HG03558 (cell line): ENCODE data around the gene CDHR4.

Experiments used
- ATAC-seq: cut with Tn5 transposase; IDR thresholded peaks from one replicate; pipeline ENCODE4 v1.9.1; 2021; ENCODE audit warnings: moderate number of reproducible peaks; ENCODE audit not compliant: unreplicated experiment; ENCODE audit errors: extremely low read depth

Gene CDHR4

DNA sequence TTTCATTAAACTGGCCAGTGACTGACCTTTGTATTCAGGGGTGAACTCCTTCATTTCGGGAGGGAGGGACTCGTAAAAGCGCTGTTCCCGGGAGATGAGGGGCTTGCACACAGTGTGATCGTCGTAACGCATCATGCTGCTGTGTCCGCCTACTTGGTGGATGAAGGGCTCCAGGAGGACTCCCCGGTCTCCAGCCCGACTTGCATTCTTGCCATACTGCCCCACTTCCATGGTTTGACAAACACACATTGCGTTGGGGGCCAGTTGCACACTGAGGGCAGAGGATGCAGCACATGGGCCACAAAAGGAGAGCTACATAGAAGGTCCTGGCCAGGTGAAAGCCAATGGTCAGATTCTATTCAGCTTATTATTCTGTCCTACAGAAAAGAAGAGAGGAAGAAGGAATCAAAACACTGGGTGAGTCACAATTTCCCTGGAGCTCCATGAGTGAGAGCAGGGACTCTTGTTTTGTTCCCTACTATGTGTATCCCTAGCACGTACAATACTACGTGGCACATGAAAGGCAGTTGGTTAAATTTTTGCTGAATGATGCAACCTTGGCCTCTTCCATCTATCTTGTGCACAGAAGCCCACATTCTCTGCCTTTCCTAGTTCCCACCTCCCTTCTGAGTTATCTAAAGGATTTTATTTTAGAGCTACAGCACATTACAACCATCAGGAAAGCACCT is 51.7 kb downstream of the CDHR4 start:
- ATAC-seq: no peak

DNA sequence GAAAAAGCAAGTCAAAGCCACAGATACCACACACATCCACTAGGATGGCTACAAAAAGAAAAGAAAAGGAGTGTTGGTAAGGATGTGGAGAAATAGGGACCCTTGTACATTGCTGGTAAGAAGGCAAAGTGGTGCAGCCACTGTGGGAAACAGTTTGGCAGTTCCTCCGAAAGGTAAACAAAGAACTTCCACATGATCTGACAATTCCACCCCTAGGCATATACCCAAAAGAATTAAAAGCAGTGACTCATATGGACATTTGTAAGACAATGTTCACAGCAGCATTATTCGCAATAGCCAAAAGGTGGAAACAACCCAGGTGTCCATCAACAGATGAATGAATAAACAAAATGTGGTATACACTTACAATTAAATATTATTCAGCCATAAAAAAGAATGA is 53.7 kb downstream of the CDHR4 start:
- no peak for ATAC-seq
